ENCODE measurements around the gene HLA-DRA.

HLA-DRA gene

GRCh38 chr6:32483968-32484613 is 44.4 kb downstream of the HLA-DRA start:
- DNase-seq: no peak

DNA sequence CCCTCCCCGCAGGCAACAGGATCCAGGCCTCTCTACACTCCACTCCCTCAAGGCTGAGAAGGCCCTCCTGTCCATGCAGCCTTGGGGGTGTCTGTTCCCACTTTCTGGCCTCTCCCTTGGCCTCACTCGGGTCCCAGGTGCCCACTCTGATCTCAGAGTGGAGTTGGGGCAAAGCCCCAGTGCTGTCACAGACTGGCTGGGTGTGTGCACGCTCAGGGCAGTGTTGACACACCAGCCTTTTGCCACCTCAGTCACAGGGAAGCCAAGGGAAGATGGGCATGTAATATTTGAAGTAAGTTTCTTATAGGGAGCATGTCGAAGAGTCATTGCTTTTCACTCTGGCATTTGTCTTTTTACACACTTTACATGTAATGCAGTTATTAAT is 44.9 kb downstream of the HLA-DRA start:
- no peak for DNase-seq

- DNase-seq: no peak
Observed at GRCh38 chr6:32488083-32488482, 48.4 kb downstream of the HLA-DRA start.

GRCh38 chr6:32491700-32492099 is 52.0 kb downstream of the HLA-DRA start:
- no peak for DNase-seq

- no peak for DNase-seq
Observed at GRCh38 chr6:32492351-32492750, 52.7 kb downstream of the HLA-DRA start.

All from left hindlimb (tissue), 1 donor.